ENCODE results near the gene GLB1L3.

GLB1L3 gene

DNA sequence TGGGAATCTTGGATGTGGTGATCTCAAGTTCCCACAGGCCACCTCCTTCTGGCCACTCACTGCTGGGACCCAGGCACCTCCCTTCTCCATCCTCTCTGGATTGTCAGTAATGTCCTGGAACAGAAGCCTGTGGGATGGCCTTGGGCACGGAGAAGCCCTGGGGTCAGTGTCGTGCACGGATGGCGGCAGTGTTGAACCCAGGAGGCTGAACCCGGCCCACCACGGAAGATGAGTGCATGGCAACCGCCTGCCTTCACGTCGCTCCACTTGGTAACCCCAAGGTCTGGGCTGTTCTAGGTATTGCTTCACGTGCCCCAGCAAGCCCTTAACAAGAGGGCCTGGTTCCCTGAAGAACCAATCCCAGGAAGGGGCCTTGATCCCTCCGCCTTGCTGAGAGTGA is 30.1 kb upstream of the GLB1L3 start:
- Histone ChIP-seq H3K4me3 (ENCODE audit: low read depth, low read length) (no peak overlapping the region), H3K36me3 (replicated peaks) (peaks cover 51% of the 10 kb centered on the region), H3K27ac (no peak overlapping the region), H3K27me3 (replicated peaks) (no peaks in the 10 kb centered on the region)
- TF ChIP-seq, protein P1, sequence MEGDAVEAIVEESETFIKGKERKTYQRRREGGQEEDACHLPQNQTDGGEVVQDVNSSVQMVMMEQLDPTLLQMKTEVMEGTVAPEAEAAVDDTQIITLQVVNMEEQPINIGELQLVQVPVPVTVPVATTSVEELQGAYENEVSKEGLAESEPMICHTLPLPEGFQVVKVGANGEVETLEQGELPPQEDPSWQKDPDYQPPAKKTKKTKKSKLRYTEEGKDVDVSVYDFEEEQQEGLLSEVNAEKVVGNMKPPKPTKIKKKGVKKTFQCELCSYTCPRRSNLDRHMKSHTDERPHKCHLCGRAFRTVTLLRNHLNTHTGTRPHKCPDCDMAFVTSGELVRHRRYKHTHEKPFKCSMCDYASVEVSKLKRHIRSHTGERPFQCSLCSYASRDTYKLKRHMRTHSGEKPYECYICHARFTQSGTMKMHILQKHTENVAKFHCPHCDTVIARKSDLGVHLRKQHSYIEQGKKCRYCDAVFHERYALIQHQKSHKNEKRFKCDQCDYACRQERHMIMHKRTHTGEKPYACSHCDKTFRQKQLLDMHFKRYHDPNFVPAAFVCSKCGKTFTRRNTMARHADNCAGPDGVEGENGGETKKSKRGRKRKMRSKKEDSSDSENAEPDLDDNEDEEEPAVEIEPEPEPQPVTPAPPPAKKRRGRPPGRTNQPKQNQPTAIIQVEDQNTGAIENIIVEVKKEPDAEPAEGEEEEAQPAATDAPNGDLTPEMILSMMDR (IDR thresholded peaks at IDR 0.05; ENCODE audit: low read depth, low read length, missing control alignments) = no peak
- in situ Hi-C loops (cut with HindIII; ENCODE audit: low pct_ligation_motif_present, low sequenced_read_pairs) = no loop called here
- DNase-seq = no peak

DNA sequence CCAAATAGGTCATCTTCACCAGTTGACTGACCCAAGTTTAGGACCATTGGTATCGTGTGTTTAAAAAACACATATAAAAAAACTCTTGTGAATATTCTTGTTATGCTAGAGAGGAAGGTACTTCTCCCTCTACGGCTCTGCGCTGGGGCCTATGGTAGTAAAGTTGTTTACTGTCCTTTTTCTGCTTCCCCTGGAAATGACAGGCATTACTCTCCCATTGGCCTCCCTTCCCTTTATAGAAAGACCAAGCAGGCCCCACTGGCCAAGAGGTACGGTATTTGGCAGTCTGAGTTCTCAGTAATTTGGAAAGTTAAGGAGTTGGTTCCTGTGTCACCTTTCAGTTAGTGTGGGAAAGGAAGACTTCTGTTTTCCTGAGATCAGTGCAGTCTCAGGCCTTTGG is 29.5 kb upstream of the GLB1L3 start:
- no peak for DNase-seq
- no peaks in the 10 kb centered on the region for H3K27me3 ChIP-seq (replicated peaks)
- peaks cover 47% of the 10 kb centered on the region for H3K36me3 ChIP-seq (replicated peaks)
- H3K4me3 ChIP-seq (ENCODE audit: low read depth, low read length) = no peak overlapping the region
- in situ Hi-C loops (cut with HindIII; ENCODE audit: low pct_ligation_motif_present, low sequenced_read_pairs) = no loop called here
- no peak overlapping the region for H3K27ac ChIP-seq
- TF ChIP-seq, protein P1 (IDR thresholded peaks at IDR 0.05; ENCODE audit: low read depth, low read length, missing control alignments) = no peak

DNA sequence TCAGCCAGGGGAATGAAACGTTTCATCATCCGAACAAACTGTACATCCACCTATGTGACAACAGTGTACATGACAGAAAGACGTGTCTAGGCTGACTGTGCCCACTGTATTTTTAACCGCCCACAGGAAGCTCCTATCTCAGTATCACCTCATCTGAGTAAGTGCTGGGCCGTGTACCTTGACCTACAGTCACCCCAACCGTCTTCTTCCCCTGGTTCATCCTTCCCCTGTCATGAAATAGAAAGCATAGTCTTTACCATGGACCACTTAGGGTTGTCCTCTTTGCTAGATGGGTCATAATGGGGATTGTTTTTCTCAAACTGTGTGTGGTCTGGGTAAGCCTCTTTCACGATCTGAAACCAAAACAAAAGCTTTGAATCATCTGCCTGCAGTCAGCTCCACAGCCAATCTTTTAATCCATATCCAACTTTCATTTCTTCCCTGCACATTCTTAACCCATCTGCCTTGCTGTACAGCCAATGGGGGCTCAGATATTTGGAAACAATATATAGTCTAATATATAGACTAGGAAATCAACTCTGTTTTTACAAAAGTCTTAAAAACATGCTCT is 27.2 kb upstream of the GLB1L3 start:
- DNase-seq = no peak
- H3K27me3 ChIP-seq (replicated peaks) = no peaks in the 10 kb centered on the region
- in situ Hi-C loops (cut with HindIII; ENCODE audit: low pct_ligation_motif_present, low sequenced_read_pairs) = no loop called here
- H3K4me3 ChIP-seq (ENCODE audit: low read depth, low read length) = no peak overlapping the region
- H3K36me3 ChIP-seq (replicated peaks) = peaks cover 38% of the 10 kb centered on the region
- TF ChIP-seq, protein P1 (IDR thresholded peaks at IDR 0.05; ENCODE audit: low read depth, low read length, missing control alignments) = no peak
- no peak overlapping the region for H3K27ac ChIP-seq

DNA sequence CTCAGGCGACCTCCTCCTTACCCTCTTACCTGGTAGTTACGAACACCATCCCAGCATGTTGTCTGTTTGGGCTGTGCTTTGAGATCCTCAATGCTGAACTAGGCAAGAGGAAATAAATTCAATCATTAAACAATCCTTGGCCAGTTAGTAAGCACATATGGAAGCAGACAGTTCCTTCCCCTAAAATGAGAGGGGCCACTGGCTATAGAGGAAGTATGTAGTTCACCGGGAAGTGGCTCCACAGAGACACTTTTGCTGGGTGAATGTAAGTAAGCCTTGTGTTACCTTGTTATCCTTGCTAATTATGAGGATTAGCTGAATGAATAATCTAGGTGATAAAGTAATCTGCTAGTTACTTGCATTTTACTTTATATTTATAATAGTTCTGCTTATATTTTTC is 25.9 kb upstream of the GLB1L3 start:
- no peak for DNase-seq
- peaks cover 29% of the 10 kb centered on the region for H3K36me3 ChIP-seq (replicated peaks)
- TF ChIP-seq, protein P1 (IDR thresholded peaks at IDR 0.05; ENCODE audit: low read depth, low read length, missing control alignments) = no peak
- H3K27me3 ChIP-seq (replicated peaks) = no peaks in the 10 kb centered on the region
- no peak overlapping the region for H3K27ac ChIP-seq
- H3K4me3 ChIP-seq (ENCODE audit: low read depth, low read length) = no peak overlapping the region
- in situ Hi-C loops (cut with HindIII; ENCODE audit: low pct_ligation_motif_present, low sequenced_read_pairs) = no loop called here

DNA sequence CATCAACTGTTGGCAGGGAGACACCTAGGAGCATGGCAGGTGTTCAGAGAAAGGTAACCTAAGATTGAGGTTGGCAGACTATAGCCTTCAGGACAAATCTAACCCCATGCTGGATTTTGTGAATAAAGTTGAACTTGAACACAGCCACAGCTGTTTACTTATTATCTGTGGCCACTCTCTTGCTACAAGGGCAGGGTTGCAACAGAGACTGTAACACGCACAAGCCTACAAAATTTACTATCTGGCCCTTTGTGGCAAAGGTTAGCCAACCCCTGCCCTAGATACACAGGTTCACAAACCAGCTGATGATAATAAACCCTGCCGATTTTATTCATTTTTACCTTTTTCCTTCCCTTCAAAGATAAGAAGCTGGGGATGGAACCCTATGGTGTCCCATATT is 25.5 kb upstream of the GLB1L3 start:
- in situ Hi-C loops (cut with HindIII; ENCODE audit: low pct_ligation_motif_present, low sequenced_read_pairs) = no loop called here
- H3K36me3 ChIP-seq (replicated peaks) = peaks cover 26% of the 10 kb centered on the region

More for the DNA sequence above, 25.5 kb upstream of the GLB1L3 start:
- TF ChIP-seq, protein P1 (IDR thresholded peaks at IDR 0.05; ENCODE audit: low read depth, low read length, missing control alignments) = no peak
- Histone ChIP-seq H3K27ac (no peak overlapping the region), H3K4me3 (ENCODE audit: low read depth, low read length) (no peak overlapping the region), H3K27me3 (replicated peaks) (no peaks in the 10 kb centered on the region)
- DNase-seq = no peak
